OCI-LY3 (cell line): ENCODE results near the gene LILRA1.
"Not testable (repeated sequence)": the region's sequence is repeated elsewhere in the genome, so short reads cannot be mapped to it uniquely, and the experiment has no call there.

ENCODE experiments used
- H2AFZ ChIP-seq: fragments of 200-600, 300-600 bp; shearing (Covaris generic); 2 replicates; pipeline ENCODE4 v1.6.0; 2014; ENCODE audit warnings: antibody characterized with exemption, low read depth, low read length
- H3K27ac ChIP-seq: fragments of 200-600, 300-600 bp; sonication (generic); 2 replicates; pipeline ENCODE4 v1.5.1; 2014; ENCODE audit warnings: mild to moderate bottlenecking, low read length, moderate library complexity, mixed read lengths
- H3K27me3 ChIP-seq: fragments of 200-600, 300-600 bp; sonication (generic); 2 replicates; pipeline ENCODE4 v1.6.1; 2014; ENCODE audit warnings: low read depth, low read length, mixed read lengths
- H3K36me3 ChIP-seq: fragments of 200-600, 300-600 bp; sonication (generic); replicated peaks from 2 replicates; pipeline ENCODE3; 2014; ENCODE audit warnings: low read depth, low read length, mixed read lengths
- H3K4me1 ChIP-seq: fragments of 300-600, 200-600 bp; sonication (generic); 2 replicates; pipeline ENCODE4 v1.6.1; 2014; ENCODE audit warnings: low read length, mixed read lengths
- H3K4me2 ChIP-seq: fragments of 200-600, 300-600 bp; sonication (generic); 2 replicates; pipeline ENCODE4 v1.6.1; 2014; ENCODE audit warnings: low read length, mixed read lengths
- H3K4me3 ChIP-seq: fragments of 300-600, 200-600 bp; sonication (generic); 2 replicates; pipeline ENCODE4 v1.5.1; 2014; ENCODE audit warnings: antibody characterized with exemption, mild to moderate bottlenecking, low read length, moderate library complexity
- H3K79me2 ChIP-seq: fragments of 300-600, 200-600 bp; shearing (Covaris generic); 2 replicates; pipeline ENCODE4 v1.6.1; 2014; ENCODE audit warnings: mild to moderate bottlenecking, low read length, mixed read lengths
- H3K9ac ChIP-seq: fragments of 300-600, 200-600 bp; shearing (Covaris generic); 2 replicates; pipeline ENCODE4 v1.6.0; 2014; ENCODE audit warnings: mild to moderate bottlenecking, low read length, moderate library complexity
- H3K9me3 ChIP-seq: fragments of 200-600, 300-600 bp; shearing (Covaris generic); 2 replicates; pipeline ENCODE4 v1.6.1; 2014; ENCODE audit warnings: low read length, mixed read lengths; ENCODE audit not compliant: insufficient read depth
- H4K20me1 ChIP-seq: fragments of 200-600, 300-600 bp; sonication (generic); 2 replicates; pipeline ENCODE4 v1.6.1; 2016; ENCODE audit warnings: low read length, mixed read lengths; ENCODE audit not compliant: insufficient read depth
- EZH2phosphoT487 ChIP-seq: fragments of 200-600 bp; shearing (Covaris generic); IDR thresholded peaks from 2 replicates; pipeline ENCODE4 v1.6.1; 2018; ENCODE audit warnings: antibody characterized with exemption, mixed run types, low read depth
- TF ChIP-seq, protein P1 (sequence below): fragments of 200-600, 300-600 bp; sonication (generic); IDR thresholded peaks from 2 replicates; pipeline ENCODE4 v1.5.1; 2014; ENCODE audit warnings: antibody characterized with exemption, low read length, low read depth

The LILRA1 gene

DNA sequence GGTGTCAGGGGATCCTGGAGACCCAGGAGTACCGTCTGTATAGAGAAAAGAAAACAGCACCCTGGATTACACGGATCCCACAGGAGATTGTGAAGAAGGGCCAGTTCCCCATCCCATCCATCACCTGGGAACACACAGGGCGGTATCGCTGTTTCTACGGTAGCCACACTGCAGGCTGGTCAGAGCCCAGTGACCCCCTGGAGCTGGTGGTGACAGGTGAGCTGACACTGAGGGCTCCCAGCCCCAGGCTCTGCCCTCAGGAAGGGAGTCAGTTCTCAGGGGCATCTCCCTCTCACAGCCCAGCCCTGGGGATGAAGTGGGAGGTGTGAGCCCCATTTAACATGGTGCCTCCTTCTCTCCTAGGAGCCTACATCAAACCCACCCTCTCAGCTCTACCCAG, 1.3 kb downstream of the LILRA1 start:
- TF ChIP-seq EZH2phosphoT487: no peak
- TF ChIP-seq, protein P1, sequence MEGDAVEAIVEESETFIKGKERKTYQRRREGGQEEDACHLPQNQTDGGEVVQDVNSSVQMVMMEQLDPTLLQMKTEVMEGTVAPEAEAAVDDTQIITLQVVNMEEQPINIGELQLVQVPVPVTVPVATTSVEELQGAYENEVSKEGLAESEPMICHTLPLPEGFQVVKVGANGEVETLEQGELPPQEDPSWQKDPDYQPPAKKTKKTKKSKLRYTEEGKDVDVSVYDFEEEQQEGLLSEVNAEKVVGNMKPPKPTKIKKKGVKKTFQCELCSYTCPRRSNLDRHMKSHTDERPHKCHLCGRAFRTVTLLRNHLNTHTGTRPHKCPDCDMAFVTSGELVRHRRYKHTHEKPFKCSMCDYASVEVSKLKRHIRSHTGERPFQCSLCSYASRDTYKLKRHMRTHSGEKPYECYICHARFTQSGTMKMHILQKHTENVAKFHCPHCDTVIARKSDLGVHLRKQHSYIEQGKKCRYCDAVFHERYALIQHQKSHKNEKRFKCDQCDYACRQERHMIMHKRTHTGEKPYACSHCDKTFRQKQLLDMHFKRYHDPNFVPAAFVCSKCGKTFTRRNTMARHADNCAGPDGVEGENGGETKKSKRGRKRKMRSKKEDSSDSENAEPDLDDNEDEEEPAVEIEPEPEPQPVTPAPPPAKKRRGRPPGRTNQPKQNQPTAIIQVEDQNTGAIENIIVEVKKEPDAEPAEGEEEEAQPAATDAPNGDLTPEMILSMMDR: no peak
- H3K9ac ChIP-seq: no peak overlapping the region
- H3K4me1 ChIP-seq: peaks cover 16% of the 10 kb centered on the region
- no peak overlapping the region for H3K27ac ChIP-seq
- H3K79me2 ChIP-seq: no peaks in the 10 kb centered on the region
- no peak overlapping the region for H2AFZ ChIP-seq
- no peak overlapping the region for H3K4me2 ChIP-seq
- H3K4me3 ChIP-seq: no peak overlapping the region
- H3K36me3 ChIP-seq: no peaks in the 10 kb centered on the region
- peaks cover 40% of the 10 kb centered on the region for H3K27me3 ChIP-seq
- H4K20me1 ChIP-seq: no peaks in the 10 kb centered on the region
- H3K9me3 ChIP-seq: no peaks in the 10 kb centered on the region

DNA sequence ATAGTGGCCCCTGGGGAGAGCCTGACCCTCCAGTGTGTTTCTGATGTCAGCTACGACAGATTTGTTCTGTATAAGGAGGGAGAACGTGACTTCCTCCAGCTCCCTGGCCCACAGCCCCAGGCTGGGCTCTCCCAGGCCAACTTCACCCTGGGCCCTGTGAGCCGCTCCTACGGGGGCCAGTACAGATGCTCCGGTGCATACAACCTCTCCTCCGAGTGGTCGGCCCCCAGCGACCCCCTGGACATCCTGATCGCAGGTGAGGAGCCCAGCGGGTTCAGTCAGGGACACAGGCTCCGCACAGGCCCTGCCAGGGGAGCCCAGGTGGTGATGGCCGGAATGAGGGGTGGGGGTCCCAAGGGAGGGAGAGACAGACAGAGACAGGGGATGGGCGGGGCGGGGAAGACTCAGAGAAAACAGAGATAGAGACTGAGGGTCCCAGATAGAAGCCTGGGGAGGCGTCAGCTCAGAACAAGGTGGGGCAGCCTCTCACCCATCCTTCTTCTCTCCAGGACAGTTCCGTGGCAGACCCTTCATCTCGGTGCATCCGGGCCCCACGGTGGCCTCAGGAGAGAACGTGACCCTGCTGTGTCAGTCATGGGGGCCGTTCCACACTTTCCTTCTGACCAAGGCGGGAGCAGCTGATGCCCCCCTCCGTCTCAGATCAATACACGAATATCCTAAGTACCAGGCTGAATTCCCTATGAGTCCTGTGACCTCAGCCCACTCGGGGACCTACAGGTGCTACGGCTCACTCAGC, 2.4 kb downstream of the LILRA1 start:
- Histone ChIP-seq H3K4me1 (peaks cover 12% of the 10 kb centered on the region), H3K27me3 (peaks cover 44% of the 10 kb centered on the region)

DNA sequence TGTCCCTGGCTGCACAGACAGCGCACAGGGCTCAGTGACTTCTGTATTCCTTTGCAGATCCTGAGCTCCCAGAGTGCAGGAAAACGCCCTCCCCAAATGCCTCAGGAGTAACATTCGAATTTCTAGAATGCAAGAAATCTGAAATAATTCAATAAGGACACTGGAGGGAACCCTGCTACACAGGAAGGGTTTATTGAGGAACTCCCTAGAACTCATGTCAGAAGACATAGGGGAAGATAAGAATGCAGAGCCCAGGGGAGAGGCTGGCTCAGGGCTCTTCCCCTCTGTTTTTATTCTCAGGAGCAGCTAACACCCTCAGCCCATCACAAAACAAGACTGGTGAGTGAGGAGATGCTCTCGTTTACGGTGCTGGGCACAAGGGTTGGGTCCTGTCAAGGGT, 6.8 kb downstream of the LILRA1 start:
- Histone ChIP-seq H2AFZ (no peak overlapping the region), H3K27ac (no peak overlapping the region), H3K4me2 (no peak overlapping the region), H3K36me3 (peaks cover 8% of the 10 kb centered on the region), H3K9me3 (peaks cover 10% of the 10 kb centered on the region), H3K4me1 (peaks cover 9% of the 10 kb centered on the region), H4K20me1 (no peaks in the 10 kb centered on the region), H3K9ac (no peak overlapping the region), H3K27me3 (peaks cover 37% of the 10 kb centered on the region; the same call in 1 of the 2 replicates), H3K79me2 (no peaks in the 10 kb centered on the region), H3K4me3 (no peak overlapping the region)
- TF ChIP-seq, protein P1: no peak
- TF ChIP-seq EZH2phosphoT487: no peak

More for the DNA sequence above, 2.4 kb downstream of the LILRA1 start:
- H3K79me2 ChIP-seq, H4K20me1 ChIP-seq, H2AFZ ChIP-seq, H3K4me2 ChIP-seq, H3K9ac ChIP-seq, H3K27ac ChIP-seq, H3K9me3 ChIP-seq, H3K4me3 ChIP-seq, H3K36me3 ChIP-seq: not testable (repeated sequence)

DNA sequence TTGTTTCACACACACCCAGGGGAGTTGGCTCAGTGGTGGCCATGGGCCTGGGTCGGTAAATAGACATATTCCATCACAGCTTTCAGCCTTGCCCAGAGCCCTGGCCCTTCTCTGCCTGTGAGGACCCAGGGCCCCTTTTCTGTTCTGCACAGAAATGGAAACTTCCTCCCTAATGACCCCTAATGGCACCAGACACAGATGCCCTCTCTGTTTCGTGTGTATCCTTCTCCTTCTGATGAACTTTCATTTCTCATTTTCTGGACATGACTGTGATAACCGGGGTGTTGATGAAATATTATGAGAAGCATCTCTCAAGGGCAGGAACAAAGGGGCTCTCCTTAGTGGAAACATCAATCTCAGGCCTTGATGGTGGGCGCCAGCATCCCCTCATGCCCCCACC, 12.8 kb downstream of the LILRA1 start:
- no peak overlapping the region for H2AFZ ChIP-seq
- peaks cover 12% of the 10 kb centered on the region for H3K36me3 ChIP-seq
- no peaks in the 10 kb centered on the region for H4K20me1 ChIP-seq
- H3K4me3 ChIP-seq: peak overlapping the region; percentile 49
- no peak for TF ChIP-seq EZH2phosphoT487
- TF ChIP-seq, protein P1: no peak
- peak overlapping the region; percentile 38; the same call in 1 of the 2 replicates for H3K9ac ChIP-seq
- peaks cover 35% of the 10 kb centered on the region for H3K4me1 ChIP-seq
- H3K79me2 ChIP-seq: no peaks in the 10 kb centered on the region
- H3K27ac ChIP-seq: peak overlapping the region; percentile 85
- H3K4me2 ChIP-seq: peak overlapping the region; percentile 59
- H3K9me3 ChIP-seq: peaks cover 26% of the 10 kb centered on the region
- peaks cover 9% of the 10 kb centered on the region; the same call in 1 of the 2 replicates for H3K27me3 ChIP-seq
